Measurements from ENCODE around the gene HGD. TPM values are rescaled to one million over a fixed set of nuclear protein-coding genes. Genes with fewer than 3 reads are reported as not detected.

Gene HGD
- total RNA-seq, 1 experiment from 2014 or later: 1.5 TPM

DNA sequence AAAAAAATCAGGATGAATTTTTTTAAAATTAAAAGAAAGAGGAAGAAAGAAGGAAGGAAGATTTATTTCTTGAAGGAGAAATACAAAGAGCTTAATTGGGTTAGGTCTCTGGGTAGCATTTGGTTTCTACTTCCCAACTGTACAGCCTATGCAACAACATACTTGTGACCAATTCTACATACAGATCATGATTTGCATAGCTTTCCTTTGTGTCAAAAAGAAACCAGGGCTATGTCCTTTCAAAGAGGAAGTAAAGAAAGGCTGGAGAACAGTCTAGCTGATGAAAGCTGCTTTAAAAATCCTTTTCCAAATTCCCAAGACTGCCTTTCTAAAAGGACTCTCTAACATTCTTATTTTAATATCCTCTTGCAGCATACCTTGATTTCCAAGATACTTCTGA is 6.1 kb upstream of the HGD start:
- CTCF ChIA-PET: no interaction called here
- Mint-ChIP-seq H3K27me3 (ENCODE audit: low read depth) (no peaks in the 10 kb centered on the region), H3K36me3 (peaks cover 4% of the 10 kb centered on the region), H3K4me1 (peaks cover 26% of the 10 kb centered on the region), H3K9me3 (0 out of 2 replicates have a peak, but pooled peaks cover 4% of the 10 kb centered on the region), H3K4me3 (no peak overlapping the region), H3K27ac (no peak overlapping the region)
- POLR2A ChIA-PET: interaction anchor here (1.0 kb wide), 1 partner anchor 9 kb away, joined by 3 read pairs; no protein-coding TSS in a partner anchor
- no peak for ATAC-seq
- TF ChIP-seq, protein P1, sequence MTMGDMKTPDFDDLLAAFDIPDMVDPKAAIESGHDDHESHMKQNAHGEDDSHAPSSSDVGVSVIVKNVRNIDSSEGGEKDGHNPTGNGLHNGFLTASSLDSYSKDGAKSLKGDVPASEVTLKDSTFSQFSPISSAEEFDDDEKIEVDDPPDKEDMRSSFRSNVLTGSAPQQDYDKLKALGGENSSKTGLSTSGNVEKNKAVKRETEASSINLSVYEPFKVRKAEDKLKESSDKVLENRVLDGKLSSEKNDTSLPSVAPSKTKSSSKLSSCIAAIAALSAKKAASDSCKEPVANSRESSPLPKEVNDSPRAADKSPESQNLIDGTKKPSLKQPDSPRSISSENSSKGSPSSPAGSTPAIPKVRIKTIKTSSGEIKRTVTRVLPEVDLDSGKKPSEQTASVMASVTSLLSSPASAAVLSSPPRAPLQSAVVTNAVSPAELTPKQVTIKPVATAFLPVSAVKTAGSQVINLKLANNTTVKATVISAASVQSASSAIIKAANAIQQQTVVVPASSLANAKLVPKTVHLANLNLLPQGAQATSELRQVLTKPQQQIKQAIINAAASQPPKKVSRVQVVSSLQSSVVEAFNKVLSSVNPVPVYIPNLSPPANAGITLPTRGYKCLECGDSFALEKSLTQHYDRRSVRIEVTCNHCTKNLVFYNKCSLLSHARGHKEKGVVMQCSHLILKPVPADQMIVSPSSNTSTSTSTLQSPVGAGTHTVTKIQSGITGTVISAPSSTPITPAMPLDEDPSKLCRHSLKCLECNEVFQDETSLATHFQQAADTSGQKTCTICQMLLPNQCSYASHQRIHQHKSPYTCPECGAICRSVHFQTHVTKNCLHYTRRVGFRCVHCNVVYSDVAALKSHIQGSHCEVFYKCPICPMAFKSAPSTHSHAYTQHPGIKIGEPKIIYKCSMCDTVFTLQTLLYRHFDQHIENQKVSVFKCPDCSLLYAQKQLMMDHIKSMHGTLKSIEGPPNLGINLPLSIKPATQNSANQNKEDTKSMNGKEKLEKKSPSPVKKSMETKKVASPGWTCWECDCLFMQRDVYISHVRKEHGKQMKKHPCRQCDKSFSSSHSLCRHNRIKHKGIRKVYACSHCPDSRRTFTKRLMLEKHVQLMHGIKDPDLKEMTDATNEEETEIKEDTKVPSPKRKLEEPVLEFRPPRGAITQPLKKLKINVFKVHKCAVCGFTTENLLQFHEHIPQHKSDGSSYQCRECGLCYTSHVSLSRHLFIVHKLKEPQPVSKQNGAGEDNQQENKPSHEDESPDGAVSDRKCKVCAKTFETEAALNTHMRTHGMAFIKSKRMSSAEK (CRISPR knock-in tag; IDR thresholded peaks at IDR 0.05; ENCODE audit: borderline replicate concordance): no peak
- TF ChIP-seq PREB (CRISPR knock-in tag; IDR thresholded peaks at IDR 0.05; ENCODE audit: borderline replicate concordance): no peak
- TF ChIP-seq ZNF512 (CRISPR knock-in tag; IDR thresholded peaks at IDR 0.05; ENCODE audit: borderline replicate concordance): no peak
- no peak for TF ChIP-seq GABPB1 (CRISPR knock-in tag; IDR thresholded peaks at IDR 0.05)
- no peak for TF ChIP-seq IRF2 (CRISPR knock-in tag; IDR thresholded peaks at IDR 0.05; ENCODE audit: borderline replicate concordance, low read depth)
- TF ChIP-seq JAZF1 (CRISPR knock-in tag; IDR thresholded peaks at IDR 0.05): no peak
- TF ChIP-seq, protein P2, sequence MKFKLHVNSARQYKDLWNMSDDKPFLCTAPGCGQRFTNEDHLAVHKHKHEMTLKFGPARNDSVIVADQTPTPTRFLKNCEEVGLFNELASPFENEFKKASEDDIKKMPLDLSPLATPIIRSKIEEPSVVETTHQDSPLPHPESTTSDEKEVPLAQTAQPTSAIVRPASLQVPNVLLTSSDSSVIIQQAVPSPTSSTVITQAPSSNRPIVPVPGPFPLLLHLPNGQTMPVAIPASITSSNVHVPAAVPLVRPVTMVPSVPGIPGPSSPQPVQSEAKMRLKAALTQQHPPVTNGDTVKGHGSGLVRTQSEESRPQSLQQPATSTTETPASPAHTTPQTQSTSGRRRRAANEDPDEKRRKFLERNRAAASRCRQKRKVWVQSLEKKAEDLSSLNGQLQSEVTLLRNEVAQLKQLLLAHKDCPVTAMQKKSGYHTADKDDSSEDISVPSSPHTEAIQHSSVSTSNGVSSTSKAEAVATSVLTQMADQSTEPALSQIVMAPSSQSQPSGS (CRISPR knock-in tag; IDR thresholded peaks at IDR 0.05; ENCODE audit: borderline replicate concordance, low read depth): no peak
- TF ChIP-seq FOXP1 (CRISPR knock-in tag; IDR thresholded peaks at IDR 0.05; ENCODE audit: borderline replicate concordance): no peak
- no peak for DNase-seq (ENCODE audit: low spot score)

DNA sequence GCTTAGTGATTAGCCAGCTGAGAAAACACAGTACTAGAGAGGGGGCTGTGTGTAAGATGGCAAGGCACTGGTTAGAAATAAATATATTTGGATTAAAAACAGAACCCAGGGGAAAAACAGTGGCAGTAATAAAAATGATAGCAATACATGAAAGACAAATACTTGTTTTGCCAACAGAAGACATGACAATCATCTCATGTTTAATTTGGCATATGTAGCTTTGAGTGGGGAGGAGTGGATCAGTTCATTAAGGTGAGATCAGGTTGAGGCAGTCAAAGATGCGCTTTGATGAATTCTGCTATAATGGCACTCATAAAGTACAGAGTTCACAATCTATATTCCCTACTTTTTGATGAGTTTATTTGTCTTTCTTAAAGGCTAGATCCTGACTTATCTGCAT is 3.4 kb upstream of the HGD start:
- ChIA-PET CTCF (no interaction called here), POLR2A (no interaction called here)
- no peaks in the 10 kb centered on the region for H3K27me3 Mint-ChIP-seq (ENCODE audit: low read depth)
- H3K4me3 Mint-ChIP-seq: no peak overlapping the region
- peaks cover 46% of the 10 kb centered on the region for H3K4me1 Mint-ChIP-seq
- no peaks in the 10 kb centered on the region for H3K9me3 Mint-ChIP-seq
- no peak for ATAC-seq
- H3K27ac Mint-ChIP-seq: no peak overlapping the region
- H3K36me3 Mint-ChIP-seq: 0 out of 2 replicates have a peak, but pooled peaks cover 4% of the 10 kb centered on the region
- DNase-seq (ENCODE audit: low spot score): no peak
- TF ChIP-seq PREB (CRISPR knock-in tag; IDR thresholded peaks at IDR 0.05; ENCODE audit: borderline replicate concordance) (no peak), TP53 (CRISPR knock-in tag; IDR thresholded peaks at IDR 0.05) (no peak), ZNF671 (CRISPR knock-in tag; IDR thresholded peaks at IDR 0.05) (no peak), GRHL2 (CRISPR knock-in tag; IDR thresholded peaks at IDR 0.05; ENCODE audit: insufficient replicate concordance, severe bottlenecking) (no peak), RORB (CRISPR knock-in tag; IDR thresholded peaks at IDR 0.05) (no peak), USF2 (CRISPR knock-in tag; IDR thresholded peaks at IDR 0.05) (no peak)
- TF ChIP-seq, protein P3, sequence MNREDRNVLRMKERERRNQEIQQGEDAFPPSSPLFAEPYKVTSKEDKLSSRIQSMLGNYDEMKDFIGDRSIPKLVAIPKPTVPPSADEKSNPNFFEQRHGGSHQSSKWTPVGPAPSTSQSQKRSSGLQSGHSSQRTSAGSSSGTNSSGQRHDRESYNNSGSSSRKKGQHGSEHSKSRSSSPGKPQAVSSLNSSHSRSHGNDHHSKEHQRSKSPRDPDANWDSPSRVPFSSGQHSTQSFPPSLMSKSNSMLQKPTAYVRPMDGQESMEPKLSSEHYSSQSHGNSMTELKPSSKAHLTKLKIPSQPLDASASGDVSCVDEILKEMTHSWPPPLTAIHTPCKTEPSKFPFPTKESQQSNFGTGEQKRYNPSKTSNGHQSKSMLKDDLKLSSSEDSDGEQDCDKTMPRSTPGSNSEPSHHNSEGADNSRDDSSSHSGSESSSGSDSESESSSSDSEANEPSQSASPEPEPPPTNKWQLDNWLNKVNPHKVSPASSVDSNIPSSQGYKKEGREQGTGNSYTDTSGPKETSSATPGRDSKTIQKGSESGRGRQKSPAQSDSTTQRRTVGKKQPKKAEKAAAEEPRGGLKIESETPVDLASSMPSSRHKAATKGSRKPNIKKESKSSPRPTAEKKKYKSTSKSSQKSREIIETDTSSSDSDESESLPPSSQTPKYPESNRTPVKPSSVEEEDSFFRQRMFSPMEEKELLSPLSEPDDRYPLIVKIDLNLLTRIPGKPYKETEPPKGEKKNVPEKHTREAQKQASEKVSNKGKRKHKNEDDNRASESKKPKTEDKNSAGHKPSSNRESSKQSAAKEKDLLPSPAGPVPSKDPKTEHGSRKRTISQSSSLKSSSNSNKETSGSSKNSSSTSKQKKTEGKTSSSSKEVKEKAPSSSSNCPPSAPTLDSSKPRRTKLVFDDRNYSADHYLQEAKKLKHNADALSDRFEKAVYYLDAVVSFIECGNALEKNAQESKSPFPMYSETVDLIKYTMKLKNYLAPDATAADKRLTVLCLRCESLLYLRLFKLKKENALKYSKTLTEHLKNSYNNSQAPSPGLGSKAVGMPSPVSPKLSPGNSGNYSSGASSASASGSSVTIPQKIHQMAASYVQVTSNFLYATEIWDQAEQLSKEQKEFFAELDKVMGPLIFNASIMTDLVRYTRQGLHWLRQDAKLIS (CRISPR knock-in tag; IDR thresholded peaks at IDR 0.05; ENCODE audit: borderline replicate concordance): no peak
- TF ChIP-seq, protein P4, sequence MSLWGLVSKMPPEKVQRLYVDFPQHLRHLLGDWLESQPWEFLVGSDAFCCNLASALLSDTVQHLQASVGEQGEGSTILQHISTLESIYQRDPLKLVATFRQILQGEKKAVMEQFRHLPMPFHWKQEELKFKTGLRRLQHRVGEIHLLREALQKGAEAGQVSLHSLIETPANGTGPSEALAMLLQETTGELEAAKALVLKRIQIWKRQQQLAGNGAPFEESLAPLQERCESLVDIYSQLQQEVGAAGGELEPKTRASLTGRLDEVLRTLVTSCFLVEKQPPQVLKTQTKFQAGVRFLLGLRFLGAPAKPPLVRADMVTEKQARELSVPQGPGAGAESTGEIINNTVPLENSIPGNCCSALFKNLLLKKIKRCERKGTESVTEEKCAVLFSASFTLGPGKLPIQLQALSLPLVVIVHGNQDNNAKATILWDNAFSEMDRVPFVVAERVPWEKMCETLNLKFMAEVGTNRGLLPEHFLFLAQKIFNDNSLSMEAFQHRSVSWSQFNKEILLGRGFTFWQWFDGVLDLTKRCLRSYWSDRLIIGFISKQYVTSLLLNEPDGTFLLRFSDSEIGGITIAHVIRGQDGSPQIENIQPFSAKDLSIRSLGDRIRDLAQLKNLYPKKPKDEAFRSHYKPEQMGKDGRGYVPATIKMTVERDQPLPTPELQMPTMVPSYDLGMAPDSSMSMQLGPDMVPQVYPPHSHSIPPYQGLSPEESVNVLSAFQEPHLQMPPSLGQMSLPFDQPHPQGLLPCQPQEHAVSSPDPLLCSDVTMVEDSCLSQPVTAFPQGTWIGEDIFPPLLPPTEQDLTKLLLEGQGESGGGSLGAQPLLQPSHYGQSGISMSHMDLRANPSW (CRISPR knock-in tag; conservative IDR thresholded peaks at IDR 0.05; ENCODE audit: low read depth): no peak

All from WTC11 (cell line).